ENCODE measurements around the gene CTDSP1.
A peak's percentile ranks its signal among the peaks of the same experiment; 100 is the strongest.

CTDSP1 gene

GRCh38 chr2:218399391-218400166, at the start of gene CTDSP1:
TSS of gene CTDSP1 (plus strand) at chr2:218399868. CDS start at chr2:218400091, 223 bp downstream.
- DNase-seq = peak; percentile 93

- no peak for DNase-seq
These were observed 45.6 kb upstream of the CTDSP1 start for GRCh38 chr2:218354045-218354444.

- DNase-seq = no peak
These were observed 44.7 kb upstream of the CTDSP1 start for GRCh38 chr2:218354850-218355443.

- DNase-seq = no peak
These were observed 42.2 kb upstream of the CTDSP1 start for GRCh38 chr2:218357236-218358177.

GRCh38 chr2:218360453-218360852, 39.2 kb upstream of the CTDSP1 start:
- DNase-seq = no peak

GRCh38 chr2:218362606-218363005, 37.1 kb upstream of the CTDSP1 start:
- DNase-seq = no peak

- DNase-seq = no peak
These were observed 35.9 kb upstream of the CTDSP1 start for GRCh38 chr2:218363736-218364135.

- DNase-seq = no peak
These were observed 35.5 kb upstream of the CTDSP1 start for GRCh38 chr2:218364196-218364595.

GRCh38 chr2:218366621-218367414, 32.9 kb upstream of the CTDSP1 start:
- no peak for DNase-seq

- peak; percentile 75 for DNase-seq
These were observed 32.1 kb upstream of the CTDSP1 start for GRCh38 chr2:218367415-218368149.

GRCh38 chr2:218368150-218368528, 31.5 kb upstream of the CTDSP1 start:
- no peak for DNase-seq

- no peak for DNase-seq
These were observed 31.0 kb upstream of the CTDSP1 start for GRCh38 chr2:218368621-218369153.

- DNase-seq = no peak
These were observed 30.3 kb upstream of the CTDSP1 start for GRCh38 chr2:218369330-218369729.

- DNase-seq = no peak
These were observed 29.1 kb upstream of the CTDSP1 start for GRCh38 chr2:218370410-218371063.

GRCh38 chr2:218371983-218372350, 27.7 kb upstream of the CTDSP1 start:
- DNase-seq = no peak

GRCh38 chr2:218374795-218375194, 24.9 kb upstream of the CTDSP1 start:
- no peak for DNase-seq

GRCh38 chr2:218375212-218375611, 24.5 kb upstream of the CTDSP1 start:
- DNase-seq = no peak

GRCh38 chr2:218378053-218378452, 21.6 kb upstream of the CTDSP1 start:
- DNase-seq = no peak

GRCh38 chr2:218381916-218382366, 17.7 kb upstream of the CTDSP1 start, which contains the start of gene SLC11A1:
TSS of gene SLC11A1 (plus strand) at chr2:218382273. CDS start at chr2:218382369, 96 bp downstream.
- DNase-seq = no peak

GRCh38 chr2:218382785-218383184, 16.9 kb upstream of the CTDSP1 start:
- no peak for DNase-seq

All from CD4-positive, alpha-beta T cell treated with Interleukin-6 for 4 hours (primary cell).